GM12878 (cell line): ENCODE results near the gene FNDC3B. TPM values are rescaled to one million over a fixed set of nuclear protein-coding genes. Genes with fewer than 3 reads are reported as not detected.

Experiments used
- ATAC-seq: fragments of 200-7000 bp; cut with Tn5 transposase; 3 replicates; pipeline ENCODE4 v1.9.1; 2020; ENCODE audit warnings: mild to moderate bottlenecking, moderate library complexity
- BruUV-seq: library from RNA; stranded (reverse); fragments of 400-500 nt; replicated peaks from 2 replicates; lab custom pipeline; 2021; lab: Mats Ljungman, UMichigan
- CTCF ChIA-PET: fragments of 300-600 bp; sonication (Branson Sonifier 250); formaldehyde crosslinking; extraction: SDS; loops from one replicate; lab custom pipeline; 2021; ENCODE audit warnings: inconsistent platforms; lab: Yijun Ruan, JAX
- POLR2A ChIA-PET: fragments of 350-600 bp; formaldehyde crosslinking; extraction: SDS; loops from one replicate; lab custom pipeline; 2021; ENCODE audit warnings: inconsistent platforms; lab: Charles Lee
- RAD21 ChIA-PET: fragments of 300-600 bp; sonication (Branson Sonifier 250); formaldehyde crosslinking; loops from one replicate; lab custom pipeline; 2023; ENCODE audit warnings: antibody characterized with exemption; ENCODE audit not compliant: unreplicated experiment; lab: Charles Lee
- SMC1A ChIA-PET: fragments of 300-600 bp; sonication (Branson Sonifier 250); formaldehyde crosslinking; loops from one replicate; lab custom pipeline; 2023; ENCODE audit not compliant: unreplicated experiment, uncharacterized antibody; lab: Charles Lee
- DNase-seq: peaks from one replicate; pipeline ENCODE4 v3.0.0-alpha.2; 2011; ENCODE audit warnings: low read depth, low spot score
- FAIRE-seq: peaks from 3 replicates; lab custom pipeline; 2011; peaks lifted over from hg19 to GRCh38; lab: Jason Lieb, UNC
- H2AFZ ChIP-seq: 2 replicates; pipeline ENCODE4 v1.6.0; 2011; ENCODE audit warnings: low read depth, low read length, control low read depth; ENCODE audit not compliant: control insufficient read depth
- H3K27ac ChIP-seq: 2 replicates; pipeline ENCODE4 v1.5.1; 2011; ENCODE audit warnings: control low read depth; ENCODE audit not compliant: control insufficient read depth, insufficient read depth
- H3K27me3 ChIP-seq, 2 experiments: replicated peaks in 1 of 2; 2 replicates each; pipeline versions ENCODE4 v1.6.0 to v1.6.1; 2011; ENCODE audit warnings: low read length in 1 of 2; ENCODE audit not compliant: control insufficient read depth in 2 of 2, insufficient read depth in 2 of 2
- H3K36me3 ChIP-seq, 2 experiments: 2 replicates each; pipeline ENCODE4 v1.5.1; 2011; ENCODE audit warnings: low read length in 1 of 2; ENCODE audit not compliant: control insufficient read depth in 2 of 2, insufficient read depth in 2 of 2
- H3K4me1 ChIP-seq: 2 replicates; pipeline ENCODE4 v1.6.1; 2011; ENCODE audit warnings: mild to moderate bottlenecking, low read length, moderate library complexity, mixed read lengths; ENCODE audit not compliant: control insufficient read depth, insufficient read depth
- H3K4me2 ChIP-seq: 2 replicates; pipeline ENCODE4 v1.6.0; 2011; ENCODE audit warnings: control low read depth; ENCODE audit not compliant: control insufficient read depth, insufficient read depth
- H3K4me3 ChIP-seq: fragments of 200-600 bp; sonication (generic); 2 replicates; pipeline ENCODE4 v1.5.1; 2016
- H3K79me2 ChIP-seq: 2 replicates; pipeline ENCODE4 v1.6.0; 2011; ENCODE audit warnings: low read length; ENCODE audit not compliant: control insufficient read depth, insufficient read depth
- H3K9ac ChIP-seq: 2 replicates; pipeline ENCODE4 v1.8.0; 2011; ENCODE audit warnings: low read length, control low read depth, mixed read lengths; ENCODE audit not compliant: control insufficient read depth, insufficient read depth
- H3K9me3 ChIP-seq: replicated peaks from 3 replicates; pipeline ENCODE4 v1.5.1; 2011; ENCODE audit warnings: mild to moderate bottlenecking, low read length; ENCODE audit not compliant: control insufficient read depth, insufficient read depth
- H4K20me1 ChIP-seq: 2 replicates; pipeline ENCODE4 v1.6.0; 2011; ENCODE audit not compliant: control insufficient read depth, insufficient read depth
- BRCA1 ChIP-seq: IDR thresholded peaks from 2 replicates; pipeline ENCODE4 v1.6.1; 2011; ENCODE audit warnings: low read depth, low read length, improper control_type of control experiment
- CBFB ChIP-seq: IDR thresholded peaks from 2 replicates; pipeline ENCODE4 v1.6.1; 2016; ENCODE audit warnings: antibody characterized with exemption, low read depth
- ETV6 ChIP-seq, 2 experiments: fragments of 450-650 bp in 1 of 2; IDR thresholded peaks in 1 of 2; conservative IDR thresholded peaks in 1 of 2; 2 replicates each; pipeline ENCODE4 v1.6.1; 2014; ENCODE audit warnings: antibody characterized with exemption in 1 of 2, borderline replicate concordance in 1 of 2, low read depth in 1 of 2, mild to moderate bottlenecking in 1 of 2, moderate library complexity in 1 of 2
- HCFC1 ChIP-seq: fragments of 150-350 bp; IDR thresholded peaks from 2 replicates; pipeline ENCODE4 v1.6.1; 2014; ENCODE audit warnings: low read length
- IKZF2 ChIP-seq, 2 experiments: fragments of 450-650 bp; IDR thresholded peaks; 2 replicates each; pipeline ENCODE4 v1.6.1; 2017; ENCODE audit warnings: mild to moderate bottlenecking in 2 of 2, moderate library complexity in 2 of 2
- KLF5 ChIP-seq: fragments of 450-650 bp; IDR thresholded peaks from 2 replicates; pipeline ENCODE4 v1.6.1; 2014; ENCODE audit warnings: mild to moderate bottlenecking; ENCODE audit not compliant: partially characterized antibody
- LARP7 ChIP-seq: fragments of 450-650 bp; IDR thresholded peaks from 2 replicates; pipeline ENCODE4 v1.6.1; 2017; ENCODE audit warnings: mild to moderate bottlenecking
- MEF2B ChIP-seq: fragments of 450-650 bp; IDR thresholded peaks from 2 replicates; pipeline ENCODE4 v1.6.1; 2018; ENCODE audit warnings: mild to moderate bottlenecking, moderate library complexity; ENCODE audit not compliant: partially characterized antibody, poor library complexity, severe bottlenecking
- RELA ChIP-seq: fragments of 450-650 bp; IDR thresholded peaks from 2 replicates; pipeline ENCODE4 v1.8.0; 2014; ENCODE audit warnings: borderline replicate concordance; ENCODE audit not compliant: partially characterized antibody
- SMAD1 ChIP-seq: fragments of 450-650 bp; IDR thresholded peaks from 2 replicates; pipeline ENCODE4 v1.6.1; 2018; ENCODE audit warnings: mild to moderate bottlenecking, low read depth; ENCODE audit not compliant: partially characterized antibody
- ZBTB11 ChIP-seq: fragments of 450-650 bp; formaldehyde crosslinking; IDR thresholded peaks from 2 replicates; pipeline ENCODE4 v1.5.0; 2022; ENCODE audit warnings: mild to moderate bottlenecking, missing genetic modification characterization
- ZNF274 ChIP-seq: IDR thresholded peaks from one replicate; pipeline ENCODE4 v1.8.0; 2011; ENCODE audit not compliant: insufficient read length, insufficient read depth
- ZZZ3 ChIP-seq: IDR thresholded peaks from 2 replicates; pipeline ENCODE4 v1.6.1; 2011; ENCODE audit warnings: low read depth; ENCODE audit not compliant: control insufficient read depth, insufficient read length
- WGBS: methylation state at CpG from one replicate; pipeline ENCODE4 v1.1.6; 2016; ENCODE audit warnings: low lambda C conversion rate; ENCODE audit not compliant: insufficient replicate concordance, insufficient coverage; ENCODE audit errors: missing lambda C conversion rate; 5-methylcytosine and 5-hydroxymethylcytosine counted together
- in situ Hi-C: fragments of 300-500 bp; cut with MboI; formaldehyde crosslinking; loops from 9 replicates; pipeline ENCODE4 v1.14.3; 2018; ENCODE audit warnings: mixed read lengths
- intact Hi-C: fragments of 100-400 bp; cut with micrococcal nuclease; formaldehyde crosslinking; loops from one replicate; pipeline ENCODE4 v1.14.2; 2022; ENCODE audit not compliant: unreplicated experiment
- polyA plus RNA-seq, 11 experiments: library from polyadenylated mRNA; depleted of rRNA in 4 of 11; unstranded in 6 of 11; stranded (reverse) in 5 of 11; fragments of >200 nt; fragmentation: Nextera tagmentation in 4 of 11; fragmentation: Illumina TruSeq in 1 of 11; extraction: Ambion mirVana in 4 of 11; extraction: Trizol in 1 of 11; gene quantifications; 1 replicate in 1 of 11; 2 replicates in 10 of 11; pipeline versions ENCODE4 v1.2.1 to v1.2.3, GENCODE V29; 2011 to 2016; ENCODE audit warnings: inconsistent platforms in 2 of 11, missing spikeins in 2 of 11, low read depth in 1 of 11
- total RNA-seq, 4 experiments: library from RNA; depleted of rRNA in 3 of 4; stranded (reverse); fragments of >200 nt in 3 of 4; fragmentation: Illumina TruSeq in 1 of 4; extraction: Trizol in 1 of 4; gene quantifications; 2 replicates each; pipeline versions ENCODE4 v1.2.1 to v1.2.3, GENCODE V29; 2013 to 2021
- TF ChIP-seq, protein P1 (sequence below): IDR thresholded peaks from 2 replicates; pipeline ENCODE4 v1.6.1; 2011; ENCODE audit warnings: borderline replicate concordance, low read depth, mild to moderate bottlenecking, moderate library complexity, low read length; ENCODE audit not compliant: insufficient read depth, poor library complexity, severe bottlenecking

The FNDC3B gene
- total and polyA plus RNA-seq, 10 of the 15 experiments (the other 5 are each of a cell fraction or from before 2014, with no cell fraction given), result 7.9 to 35.0 (median 18.5) TPM

DNA sequence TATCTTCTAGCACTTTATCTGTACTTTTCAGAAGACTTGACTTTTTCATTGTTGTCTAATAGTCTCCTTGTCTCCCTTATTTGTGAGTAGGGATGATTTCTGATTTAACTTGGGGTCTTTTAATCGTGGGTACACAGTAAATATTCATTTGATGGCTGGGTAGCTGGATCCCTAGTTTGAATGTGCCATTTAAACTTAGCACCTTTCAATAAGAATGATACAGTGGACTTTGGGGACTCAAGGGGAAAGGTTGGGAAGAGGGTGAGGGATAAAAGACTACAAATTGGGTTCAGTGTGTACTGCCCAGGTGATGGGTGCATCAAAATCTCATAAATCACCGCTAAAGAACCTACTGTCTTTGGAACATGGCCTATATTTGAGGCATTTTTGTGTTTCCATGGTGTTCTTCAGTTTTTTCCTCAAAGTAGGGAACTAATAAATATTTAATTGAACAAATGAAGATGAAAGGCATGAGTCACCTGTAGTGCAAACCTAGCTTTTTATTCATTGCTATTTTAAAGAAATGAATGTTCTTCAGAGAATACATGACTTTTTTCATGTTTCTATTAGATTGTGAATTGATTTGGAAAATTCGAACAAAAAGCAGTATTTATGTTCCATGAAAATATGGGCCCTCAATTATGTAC, 12.1 kb downstream of the FNDC3B start:
- FAIRE-seq, result no peak
- H3K9ac ChIP-seq, result no peak overlapping the region
- H3K9me3 ChIP-seq, result no peaks in the 10 kb centered on the region; the same call in 2 of the 3 replicates
- in situ Hi-C loops (no loop called here), intact Hi-C loops (no loop called here)
- RAD21 ChIA-PET, result interaction anchor here (0.6 to 0.7 kb wide), 3 partner anchors 11 to 155 kb away, joined by 3 read pairs; no protein-coding TSS in a partner anchor
- ATAC-seq, result no peak
- 67% methylated on average over 3 of the region's 3 CpGs for WGBS
- no peak overlapping the region for H3K4me3 ChIP-seq
- H4K20me1 ChIP-seq, result no peaks in the 10 kb centered on the region
- POLR2A ChIA-PET, result no interaction called here
- BruUV-seq, result no TSS peak
- no peak for TF ChIP-seq ETV6 (conservative IDR thresholded peaks at IDR 0.05 in 1 of 2, IDR thresholded peaks at IDR 0.05 in 1 of 2; ENCODE audit: borderline replicate concordance in 1 of 2, low read depth in 1 of 2)
- no peak for TF ChIP-seq ZBTB11 (CRISPR knock-in tag)
- no peak for TF ChIP-seq CBFB
- no peak for TF ChIP-seq LARP7
- TF ChIP-seq HCFC1, result no peak
- TF ChIP-seq RELA, result no peak
- TF ChIP-seq KLF5, result no peak
- TF ChIP-seq, protein P1, sequence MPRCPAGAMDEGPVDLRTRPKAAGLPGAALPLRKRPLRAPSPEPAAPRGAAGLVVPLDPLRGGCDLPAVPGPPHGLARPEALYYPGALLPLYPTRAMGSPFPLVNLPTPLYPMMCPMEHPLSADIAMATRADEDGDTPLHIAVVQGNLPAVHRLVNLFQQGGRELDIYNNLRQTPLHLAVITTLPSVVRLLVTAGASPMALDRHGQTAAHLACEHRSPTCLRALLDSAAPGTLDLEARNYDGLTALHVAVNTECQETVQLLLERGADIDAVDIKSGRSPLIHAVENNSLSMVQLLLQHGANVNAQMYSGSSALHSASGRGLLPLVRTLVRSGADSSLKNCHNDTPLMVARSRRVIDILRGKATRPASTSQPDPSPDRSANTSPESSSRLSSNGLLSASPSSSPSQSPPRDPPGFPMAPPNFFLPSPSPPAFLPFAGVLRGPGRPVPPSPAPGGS, result no peak
- no peak for TF ChIP-seq IKZF2 (IDR thresholded peaks at IDR 0.05)
- no peak for TF ChIP-seq BRCA1
- no peak for TF ChIP-seq SMAD1
- TF ChIP-seq ZZZ3, result no peak
- no peak for TF ChIP-seq ZNF274
- TF ChIP-seq MEF2B, result no peak
- no peak overlapping the region for H3K4me2 ChIP-seq
- SMC1A ChIA-PET, result interaction anchor here (0.7 to 2.3 kb wide), 4 partner anchors 10 to 623 kb away, joined by 3 to 9 read pairs (median 4); partner anchors contain the start of gene FNDC3B
- peaks cover 50% of the 10 kb centered on the region for H3K79me2 ChIP-seq
- DNase-seq, result no peak
- H3K4me1 ChIP-seq, result peaks cover 12% of the 10 kb centered on the region
- H2AFZ ChIP-seq, result no peak overlapping the region
- H3K36me3 ChIP-seq, result peaks cover 6 to 10% of the 10 kb centered on the region in 2 experiments
- no peak overlapping the region for H3K27ac ChIP-seq
- CTCF ChIA-PET, result no interaction called here
- H3K27me3 ChIP-seq, result no peaks in the 10 kb centered on the region
